ENCODE data around the gene SEMA4B. TPM values are rescaled to one million over a fixed set of nuclear protein-coding genes. Genes with fewer than 3 reads are reported as not detected.

SEMA4B gene
- total RNA-seq, 2 donors from 2014 or later = 42.8 to 63.9 TPM

DNA sequence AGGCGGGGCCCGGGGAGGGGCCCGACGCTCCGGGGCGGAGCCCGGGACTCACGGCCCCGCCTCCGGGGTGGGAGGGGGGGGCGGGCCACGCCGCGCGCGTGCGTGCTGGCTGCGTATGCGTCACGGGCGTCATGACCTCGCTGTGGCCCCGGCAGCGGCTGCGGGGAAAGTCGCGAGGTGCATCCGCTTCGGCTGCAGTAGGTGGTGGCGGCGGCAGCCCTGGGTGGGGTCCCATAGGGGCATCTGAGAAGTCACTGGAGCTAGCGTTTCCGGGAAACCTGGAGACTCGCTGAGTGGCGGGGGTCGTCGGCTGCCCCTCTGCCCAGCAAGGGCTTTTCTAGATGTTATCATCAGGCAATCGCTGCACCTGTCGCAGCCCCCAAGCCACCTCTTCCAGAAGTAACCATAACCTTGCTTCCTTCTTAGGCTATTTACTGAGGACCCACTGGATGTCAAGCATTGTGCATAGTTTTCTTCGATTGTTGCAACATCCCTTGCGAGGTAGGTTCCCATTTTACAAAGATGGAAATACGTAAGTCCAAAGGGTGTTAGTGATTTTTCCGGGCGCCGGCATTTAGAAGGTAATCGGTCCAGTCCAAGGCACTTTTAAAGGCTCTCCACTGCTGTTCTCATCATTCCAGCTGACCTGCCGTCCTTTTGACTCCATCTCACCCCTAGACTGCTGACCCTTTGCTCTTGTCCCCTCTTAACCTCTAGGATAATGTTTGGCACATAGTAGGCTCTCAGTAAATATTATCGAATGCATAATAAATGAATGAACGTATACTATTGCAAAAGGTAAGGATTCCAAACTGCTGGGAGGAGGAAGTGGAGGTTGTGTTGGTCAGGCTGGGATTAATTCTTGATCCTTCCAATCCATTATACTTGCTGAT lies 33.2 kb downstream of the SEMA4B start, which contains the start of gene GDPGP1:
GDPGP1 (plus strand) TSS at position 114 of the 893 bp plus-strand sequence. CDS start 6,700 bp downstream, outside the sequence.
- no peaks in the 10 kb centered on the region for H3K9me3 ChIP-seq
- H3K27me3 ChIP-seq = no peaks in the 10 kb centered on the region
- WGBS, 2 donors = 2 to 6% methylated on average over 12 to 35 of the region's 49 CpGs
- H3K27ac ChIP-seq = peak within 1 kb of the TSS; percentile 93 to 98 (median 95)
- peaks cover 0 to 7% of the 10 kb centered on the region in 2 donors for H3K36me3 ChIP-seq (replicated peaks in 1 of 2; ENCODE audit: insufficient read depth in 1 of 2, low read depth in 2 of 2)
- peak within 1 kb of the TSS; percentile 39 to 98 for H3K4me3 ChIP-seq
- peaks cover 51% of the 10 kb centered on the region for H3K4me1 ChIP-seq
- ATAC-seq (no peak), DNase-seq (peak in 2 of 4 donors; percentile 30 to 42)
- intact Hi-C loops (cut with DNase I) = no loop called here
- TF ChIP-seq POLR2A (IDR thresholded peaks at IDR 0.05) = peak; percentile 54 to 86 (median 83)
- TF ChIP-seq, protein P1, sequence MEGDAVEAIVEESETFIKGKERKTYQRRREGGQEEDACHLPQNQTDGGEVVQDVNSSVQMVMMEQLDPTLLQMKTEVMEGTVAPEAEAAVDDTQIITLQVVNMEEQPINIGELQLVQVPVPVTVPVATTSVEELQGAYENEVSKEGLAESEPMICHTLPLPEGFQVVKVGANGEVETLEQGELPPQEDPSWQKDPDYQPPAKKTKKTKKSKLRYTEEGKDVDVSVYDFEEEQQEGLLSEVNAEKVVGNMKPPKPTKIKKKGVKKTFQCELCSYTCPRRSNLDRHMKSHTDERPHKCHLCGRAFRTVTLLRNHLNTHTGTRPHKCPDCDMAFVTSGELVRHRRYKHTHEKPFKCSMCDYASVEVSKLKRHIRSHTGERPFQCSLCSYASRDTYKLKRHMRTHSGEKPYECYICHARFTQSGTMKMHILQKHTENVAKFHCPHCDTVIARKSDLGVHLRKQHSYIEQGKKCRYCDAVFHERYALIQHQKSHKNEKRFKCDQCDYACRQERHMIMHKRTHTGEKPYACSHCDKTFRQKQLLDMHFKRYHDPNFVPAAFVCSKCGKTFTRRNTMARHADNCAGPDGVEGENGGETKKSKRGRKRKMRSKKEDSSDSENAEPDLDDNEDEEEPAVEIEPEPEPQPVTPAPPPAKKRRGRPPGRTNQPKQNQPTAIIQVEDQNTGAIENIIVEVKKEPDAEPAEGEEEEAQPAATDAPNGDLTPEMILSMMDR (IDR thresholded peaks at IDR 0.05) = no peak

- Histone ChIP-seq H3K36me3 (replicated peaks in 1 of 2; ENCODE audit: insufficient read depth in 1 of 2, low read depth in 2 of 2) (peaks cover 0 to 10% of the 10 kb centered on the region in 2 donors), H3K27ac (no peak overlapping the region), H3K27me3 (no peaks in the 10 kb centered on the region), H3K4me3 (no peak overlapping the region), H3K4me1 (peaks cover 12% of the 10 kb centered on the region), H3K9me3 (no peaks in the 10 kb centered on the region)
- 92 to 93% methylated on average over 3 of the region's 3 CpGs for WGBS, 2 donors
- no peak for TF ChIP-seq POLR2A (IDR thresholded peaks at IDR 0.05)
- TF ChIP-seq, protein P1 (IDR thresholded peaks at IDR 0.05) = no peak
- intact Hi-C loops (cut with DNase I) = no loop called here
- ATAC-seq = no peak
- DNase-seq = no peak
Observed at GRCh38 chr15:90239371-90239770, 38.2 kb downstream of the SEMA4B start.

GRCh38 chr15:90240856-90241255 lies 39.7 kb downstream of the SEMA4B start:
- intact Hi-C loops (cut with DNase I) = no loop called here
- ATAC-seq (no peak), DNase-seq (no peak)
- H3K27ac ChIP-seq = no peak overlapping the region
- H3K9me3 ChIP-seq = no peaks in the 10 kb centered on the region
- 85 to 95% methylated on average over 1 to 8 of the region's 8 CpGs for WGBS, 2 donors
- H3K27me3 ChIP-seq = no peaks in the 10 kb centered on the region
- peaks cover 0 to 10% of the 10 kb centered on the region in 2 donors for H3K36me3 ChIP-seq (replicated peaks in 1 of 2; ENCODE audit: insufficient read depth in 1 of 2, low read depth in 2 of 2)
- TF ChIP-seq, protein P1 (IDR thresholded peaks at IDR 0.05) = no peak
- no peaks in the 10 kb centered on the region for H3K4me1 ChIP-seq
- H3K4me3 ChIP-seq = no peak overlapping the region

DNA sequence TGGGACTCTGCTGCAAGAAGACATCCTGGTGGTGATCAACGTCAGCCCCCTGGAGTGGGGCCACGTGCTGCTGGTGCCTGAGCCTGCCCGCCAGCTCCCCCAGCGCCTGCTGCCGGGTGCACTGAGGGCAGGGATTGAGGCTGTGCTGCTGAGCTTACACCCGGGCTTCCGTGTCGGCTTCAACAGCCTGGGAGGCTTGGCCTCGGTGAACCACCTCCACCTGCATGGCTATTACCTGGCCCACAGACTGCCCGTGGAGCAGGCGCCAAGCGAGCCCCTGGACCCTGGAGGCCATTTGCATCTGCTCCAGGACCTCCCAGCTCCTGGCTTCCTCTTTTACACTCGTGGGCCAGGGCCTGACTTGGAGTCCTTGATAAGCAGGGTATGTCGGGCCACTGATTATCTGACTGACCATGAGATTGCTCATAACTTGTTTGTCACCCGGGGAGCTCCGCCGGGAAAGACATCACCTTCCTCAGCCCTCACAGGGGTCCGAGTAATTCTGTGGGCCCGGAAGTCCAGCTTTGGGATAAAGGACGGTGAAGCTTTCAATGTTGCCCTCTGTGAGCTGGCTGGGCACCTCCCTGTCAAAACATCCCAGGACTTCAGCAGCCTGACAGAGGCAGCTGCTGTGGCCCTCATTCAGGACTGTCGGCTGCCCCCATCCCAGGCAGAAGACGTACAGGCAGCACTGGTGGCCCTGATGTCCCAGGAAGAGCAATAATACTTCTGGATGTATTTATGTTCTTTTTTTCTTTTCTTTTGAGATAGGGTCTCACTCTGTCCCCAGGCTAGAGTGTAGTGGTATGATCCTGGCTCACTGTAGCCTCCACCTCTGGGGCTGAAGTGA lies 40.4 kb downstream of the SEMA4B start:
- no peak for DNase-seq
- H3K9me3 ChIP-seq = no peaks in the 10 kb centered on the region
- H3K4me3 ChIP-seq = no peak overlapping the region
- 82 to 88% methylated on average over 11 to 20 of the region's 22 CpGs for WGBS, 2 donors
- ATAC-seq = no peak
- no peak overlapping the region for H3K27ac ChIP-seq
- intact Hi-C loops (cut with DNase I) = no loop called here
- no peak for TF ChIP-seq POLR2A (IDR thresholded peaks at IDR 0.05)
- TF ChIP-seq, protein P1 (IDR thresholded peaks at IDR 0.05) = no peak
- no peaks in the 10 kb centered on the region for H3K4me1 ChIP-seq
- no peaks in the 10 kb centered on the region for H3K27me3 ChIP-seq
- peaks cover 0 to 10% of the 10 kb centered on the region in 2 donors for H3K36me3 ChIP-seq (replicated peaks in 1 of 2; ENCODE audit: insufficient read depth in 1 of 2, low read depth in 2 of 2)

Data from body of pancreas (tissue), 4 donors.